Panc1 (cell line): ENCODE measurements around the gene HCAR2. TPM values are rescaled to one million over a fixed set of nuclear protein-coding genes. Genes with fewer than 3 reads are reported as not detected.
"Not testable (repeated sequence)": the region's sequence is repeated elsewhere in the genome, so short reads cannot be mapped to it uniquely, and the experiment has no call there.

Source experiments
- ATAC-seq: fragments of 200-7000 bp; cut with Tn5 transposase; 2 replicates; pipeline ENCODE4 v1.9.1; 2020; ENCODE audit warnings: mild to moderate bottlenecking, moderate library complexity
- BruUV-seq: library from RNA; stranded (reverse); fragments of 400-500 nt; replicated peaks from 2 replicates; lab custom pipeline; 2021; lab: Mats Ljungman, UMichigan
- CTCF ChIA-PET: fragments of 300-600 bp; sonication (Branson Sonifier 250); formaldehyde crosslinking; loops from one replicate; lab custom pipeline; 2022; ENCODE audit warnings: antibody characterized with exemption; lab: Charles Lee
- POLR2A ChIA-PET: fragments of 300-600 bp; sonication (Branson Sonifier 250); formaldehyde crosslinking; loops from one replicate; lab custom pipeline; 2022; ENCODE audit warnings: antibody characterized with exemption; lab: Charles Lee
- DNase-seq: peaks from one replicate; pipeline ENCODE4 v3.0.0-alpha.2; 2010; ENCODE audit warnings: low read depth, low spot score
- H3K27ac ChIP-seq: 2 replicates; pipeline ENCODE4 v1.5.1; 2011; ENCODE audit warnings: mild to moderate bottlenecking, low read length, inconsistent platforms
- H3K27me3 ChIP-seq: fragments of 200-500 bp; sonication (Bioruptor generic); 2 replicates; pipeline ENCODE4 v1.6.0; 2014; ENCODE audit warnings: low read length, inconsistent platforms; ENCODE audit not compliant: control insufficient read depth, insufficient read depth
- H3K36me3 ChIP-seq: fragments of 200-500 bp; sonication (Bioruptor generic); 2 replicates; pipeline ENCODE4 v1.5.1; 2014; ENCODE audit warnings: inconsistent platforms, mild to moderate bottlenecking, low read length, moderate library complexity; ENCODE audit not compliant: control insufficient read depth, insufficient read depth
- H3K4me1 ChIP-seq: 2 replicates; pipeline ENCODE4 v1.5.1; 2011; ENCODE audit warnings: inconsistent platforms, mild to moderate bottlenecking, low read length, moderate library complexity; ENCODE audit not compliant: control insufficient read depth, insufficient read depth
- H3K4me3 ChIP-seq, 2 experiments: 2 replicates each; pipeline ENCODE4 v1.5.1; 2011 to 2012; ENCODE audit warnings: low read depth in 2 of 2, low read length in 2 of 2, mild to moderate bottlenecking in 2 of 2, inconsistent platforms in 1 of 2, moderate library complexity in 1 of 2
- H3K9me3 ChIP-seq: fragments of 200-500 bp; sonication (Bioruptor generic); 2 replicates; pipeline ENCODE4 v1.5.1; 2014; ENCODE audit warnings: low read depth, mild to moderate bottlenecking, inconsistent platforms, low read length, moderate library complexity; ENCODE audit not compliant: control insufficient read depth, insufficient read depth
- CTCF ChIP-seq: fragments of 450-650 bp; IDR thresholded peaks from 2 replicates; pipeline ENCODE4 v1.5.1; 2017; ENCODE audit warnings: mild to moderate bottlenecking
- POLR2AphosphoS5 ChIP-seq: IDR thresholded peaks from 2 replicates; pipeline ENCODE4 v1.6.1; 2012; ENCODE audit warnings: mild to moderate bottlenecking, low read depth, low read length, moderate library complexity
- REST ChIP-seq, 2 experiments: IDR thresholded peaks; 2 replicates each; pipeline ENCODE4 v1.6.1; 2011 to 2012; ENCODE audit warnings: low read depth in 2 of 2, control low read depth in 1 of 2, low read length in 1 of 2, mild to moderate bottlenecking in 1 of 2, moderate library complexity in 1 of 2; ENCODE audit not compliant: insufficient read depth in 1 of 2
- SIN3A ChIP-seq: IDR thresholded peaks from 2 replicates; pipeline ENCODE4 v1.6.1; 2012; ENCODE audit warnings: low read depth, mild to moderate bottlenecking, low read length, moderate library complexity, borderline replicate concordance; ENCODE audit not compliant: insufficient read depth
- TCF7L2 ChIP-seq: IDR thresholded peaks from 2 replicates; pipeline ENCODE4 v1.6.1; 2011; ENCODE audit warnings: mild to moderate bottlenecking, low read depth, low read length, inconsistent platforms
- in situ Hi-C: cut with HindIII; loops from 2 replicates; pipeline ENCODE4 v1.10.0; 2016; ENCODE audit warnings: low sequenced_read_pairs, low pct_unique_long_range_greater_than_20kb
- intact Hi-C: fragments of 100-400 bp; cut with micrococcal nuclease; formaldehyde crosslinking; loops from one replicate; pipeline ENCODE4 v1.10.0; 2022; ENCODE audit not compliant: unreplicated experiment
- total RNA-seq: library from RNA; stranded (reverse); gene quantifications from one replicate; pipeline ENCODE4 v1.2.1, GENCODE V29; 2021; ENCODE audit not compliant: unreplicated experiment

Gene HCAR2
- total RNA-seq, 1 experiment from 2014 or later, result not detected

- in situ Hi-C loops, result no loop called here
- CTCF ChIA-PET, result interaction anchor here (0.7 kb wide), 1 partner anchor 63 kb away, joined by 4 read pairs; no protein-coding TSS in a partner anchor
These were observed 18.8 kb downstream of the HCAR2 start for GRCh38 chr12:122684297-122684813.

GRCh38 chr12:122681814-122682213, 21.3 kb downstream of the HCAR2 start:
- intact Hi-C loops, result no loop called here
- CTCF ChIA-PET, result no interaction called here
- in situ Hi-C loops, result no loop called here
- no TSS peak for BruUV-seq
- no peak for DNase-seq
- no peaks in the 10 kb centered on the region for H3K36me3 ChIP-seq
- H3K27ac ChIP-seq, result no peak overlapping the region
- H3K4me3 ChIP-seq, result no peak overlapping the region
- peaks cover 5% of the 10 kb centered on the region for H3K4me1 ChIP-seq
- H3K9me3 ChIP-seq, result no peaks in the 10 kb centered on the region
- POLR2A ChIA-PET, result interaction anchor here (0.6 kb wide), 1 partner anchor 144 kb away, joined by 8 read pairs; no protein-coding TSS in a partner anchor
- TF ChIP-seq SIN3A (no peak), REST (IDR thresholded peaks at IDR 0.05; ENCODE audit: insufficient read depth in 1 of 2, low read depth in 2 of 2, low read length in 1 of 2) (no peak), TCF7L2 (no peak), POLR2AphosphoS5 (no peak), CTCF (no peak)
- no peak for ATAC-seq
- no peaks in the 10 kb centered on the region for H3K27me3 ChIP-seq

More at GRCh38 chr12:122684297-122684813, 18.8 kb downstream of the HCAR2 start:
- Histone ChIP-seq H3K27me3 (no peaks in the 10 kb centered on the region), H3K9me3 (no peaks in the 10 kb centered on the region), H3K4me1 (peaks cover 3% of the 10 kb centered on the region), H3K4me3 (no peak overlapping the region), H3K36me3 (no peaks in the 10 kb centered on the region), H3K27ac (no peak overlapping the region)
- POLR2A ChIA-PET, result no interaction called here
- intact Hi-C loops, result no loop called here
- TF ChIP-seq TCF7L2 (no peak), CTCF (no peak), POLR2AphosphoS5 (no peak)
- no TSS peak for BruUV-seq
- ATAC-seq (no peak), DNase-seq (no peak)

- ATAC-seq, H3K27ac ChIP-seq, H3K4me1 ChIP-seq, H3K9me3 ChIP-seq, intact Hi-C loops, in situ Hi-C loops, DNase-seq, H3K27me3 ChIP-seq, CTCF ChIA-PET, POLR2A ChIA-PET, H3K4me3 ChIP-seq, BruUV-seq, H3K36me3 ChIP-seq: not testable (repeated sequence)
These were observed 22.2 kb downstream of the HCAR2 start for GRCh38 chr12:122680989-122681388.

- H3K36me3 ChIP-seq, DNase-seq, H3K4me3 ChIP-seq, H3K9me3 ChIP-seq, CTCF ChIA-PET, intact Hi-C loops, in situ Hi-C loops, H3K4me1 ChIP-seq, ATAC-seq, BruUV-seq, H3K27me3 ChIP-seq, H3K27ac ChIP-seq, POLR2A ChIA-PET: not testable (repeated sequence)
These were observed 26.4 kb downstream of the HCAR2 start for GRCh38 chr12:122676781-122677180.

GRCh38 chr12:122676015-122676414, 27.1 kb downstream of the HCAR2 start:
- intact Hi-C loops, ATAC-seq, CTCF ChIA-PET, H3K27ac ChIP-seq, DNase-seq, H3K36me3 ChIP-seq, POLR2A ChIA-PET, in situ Hi-C loops, H3K4me3 ChIP-seq, H3K9me3 ChIP-seq, H3K4me1 ChIP-seq, BruUV-seq, H3K27me3 ChIP-seq: not testable (repeated sequence)
